ENCODE measurements around the gene ZNG1B. TPM values are rescaled to one million over a fixed set of nuclear protein-coding genes. Genes with fewer than 3 reads are reported as not detected.

ZNG1B gene
- total RNA-seq, result 6.6 and 12.9 TPM in 2 replicates

GRCh38 chr2:113437508-113438465 lies at the start of gene ZNG1B:
Gene ZNG1B, plus strand, starts transcription at chr2:113437691. Its CDS starts 178 bp downstream, at chr2:113437869.

GRCh38 chr2:113498365-113498764 lies 60.9 kb downstream of the ZNG1B start, which contains the start of gene FOXD4L1:
Gene FOXD4L1, plus strand, starts transcription at chr2:113498665. Its CDS starts 592 bp downstream, at chr2:113499257.

Other genes with a start within 250 kb of the ZNG1B start
- gene PAX8, start 158.8 kb upstream of the ZNG1B start, total RNA-seq, result 0.18 and 0.86 TPM in 2 replicates
- gene FOXD4L1, start 61.0 kb downstream of the ZNG1B start, total RNA-seq, result not detected in 2 replicates
- gene RABL2A, start 189.6 kb downstream of the ZNG1B start, total RNA-seq, result 0.89 and 3.7 TPM in 2 replicates

All from myometrial cell (primary cell).